ENCODE results near the gene CIP2A.

GRCh38 chr3:108512671-108513070 lies 76.6 kb downstream of the CIP2A start:
- no peak for TF ChIP-seq CTCF (IDR thresholded peaks at IDR 0.05; ENCODE audit: low read length)
- TF ChIP-seq EZH2phosphoT487 (IDR thresholded peaks at IDR 0.05; ENCODE audit: low read length) = no peak

Measured in MM.1S (cell line).